Epithelial cell of proximal tubule (primary cell): Measurements from ENCODE around the gene RAB21. TPM values are rescaled to one million over a fixed set of nuclear protein-coding genes. Genes with fewer than 3 reads are reported as not detected.

ENCODE experiments used
- DNase-seq: peaks from one replicate; pipeline ENCODE4 v3.0.0-alpha.2; 2011; ENCODE audit warnings: low read depth
- H3K4me3 ChIP-seq: 2 replicates; pipeline ENCODE4 v1.5.1; 2011; ENCODE audit warnings: low read depth, mild to moderate bottlenecking, low read length
- total RNA-seq: library from RNA; depleted of rRNA; stranded (reverse); fragments of >200 nt; gene quantifications from 2 replicates; pipeline ENCODE4 v1.2.3, GENCODE V29; 2015
- TF ChIP-seq, protein P1 (sequence below): conservative IDR thresholded peaks from 2 replicates; pipeline ENCODE4 v1.5.1; 2012; ENCODE audit warnings: low read depth, mild to moderate bottlenecking, low read length

The RAB21 gene
- total RNA-seq, 1 donor from 2014 or later = 33.2 TPM

DNA sequence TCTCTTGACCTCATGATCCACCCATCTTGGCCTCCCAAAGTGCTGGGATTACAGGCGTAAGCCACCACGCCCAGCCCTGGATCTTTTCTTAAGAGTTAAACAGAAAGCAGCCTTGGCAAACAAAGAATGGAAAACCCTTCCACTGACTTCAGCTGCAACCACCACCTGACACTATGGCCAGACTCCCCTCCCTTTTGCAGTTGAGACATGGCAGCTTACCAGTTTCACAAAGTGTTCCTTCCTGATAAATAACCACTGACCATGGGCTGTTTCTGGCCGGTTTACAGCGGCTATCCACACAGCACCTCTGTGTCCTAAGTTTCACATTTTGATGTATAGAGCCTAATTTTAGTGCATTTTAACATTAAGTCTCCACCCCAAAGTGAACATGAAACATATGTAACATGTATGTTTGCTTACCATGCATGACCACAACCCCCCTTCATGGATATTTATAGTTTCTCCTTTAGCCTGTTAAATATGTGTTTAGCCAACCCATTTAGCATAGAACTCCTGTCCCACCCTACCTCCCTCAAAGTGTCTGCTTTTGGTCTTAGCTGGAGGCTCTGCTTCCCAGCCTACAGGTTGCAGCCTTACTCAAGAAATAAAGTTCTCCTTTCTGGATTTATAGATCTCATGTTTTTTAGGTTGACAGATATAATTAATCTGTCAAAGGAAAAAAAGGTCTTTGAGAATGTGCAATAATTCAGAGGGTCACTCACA lies 32.7 kb upstream of the RAB21 start:
- DNase-seq = no peak
- TF ChIP-seq, protein P1, sequence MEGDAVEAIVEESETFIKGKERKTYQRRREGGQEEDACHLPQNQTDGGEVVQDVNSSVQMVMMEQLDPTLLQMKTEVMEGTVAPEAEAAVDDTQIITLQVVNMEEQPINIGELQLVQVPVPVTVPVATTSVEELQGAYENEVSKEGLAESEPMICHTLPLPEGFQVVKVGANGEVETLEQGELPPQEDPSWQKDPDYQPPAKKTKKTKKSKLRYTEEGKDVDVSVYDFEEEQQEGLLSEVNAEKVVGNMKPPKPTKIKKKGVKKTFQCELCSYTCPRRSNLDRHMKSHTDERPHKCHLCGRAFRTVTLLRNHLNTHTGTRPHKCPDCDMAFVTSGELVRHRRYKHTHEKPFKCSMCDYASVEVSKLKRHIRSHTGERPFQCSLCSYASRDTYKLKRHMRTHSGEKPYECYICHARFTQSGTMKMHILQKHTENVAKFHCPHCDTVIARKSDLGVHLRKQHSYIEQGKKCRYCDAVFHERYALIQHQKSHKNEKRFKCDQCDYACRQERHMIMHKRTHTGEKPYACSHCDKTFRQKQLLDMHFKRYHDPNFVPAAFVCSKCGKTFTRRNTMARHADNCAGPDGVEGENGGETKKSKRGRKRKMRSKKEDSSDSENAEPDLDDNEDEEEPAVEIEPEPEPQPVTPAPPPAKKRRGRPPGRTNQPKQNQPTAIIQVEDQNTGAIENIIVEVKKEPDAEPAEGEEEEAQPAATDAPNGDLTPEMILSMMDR = no peak
- H3K4me3 ChIP-seq = no peak overlapping the region

DNA sequence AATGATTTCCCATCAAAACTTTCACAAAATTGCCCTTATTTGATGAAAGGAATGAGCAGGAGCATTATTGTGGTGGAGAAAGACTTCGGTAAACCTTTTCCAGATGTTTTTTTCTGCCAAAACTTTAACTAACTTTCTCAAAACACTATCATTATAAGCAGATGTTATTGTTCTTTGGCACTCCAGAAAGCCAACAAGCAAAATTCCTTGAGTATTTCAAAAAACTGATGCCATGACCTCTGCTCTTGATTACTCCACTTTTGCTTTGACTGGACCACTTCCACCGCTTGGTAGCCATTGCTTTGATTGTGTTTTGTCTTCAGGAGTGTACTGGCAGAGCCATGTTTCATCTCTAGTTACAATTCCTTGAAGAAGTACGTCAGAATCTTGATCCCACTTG lies 29.7 kb upstream of the RAB21 start:
- no peak overlapping the region for H3K4me3 ChIP-seq
- no peak for DNase-seq
- TF ChIP-seq, protein P1 = no peak

DNA sequence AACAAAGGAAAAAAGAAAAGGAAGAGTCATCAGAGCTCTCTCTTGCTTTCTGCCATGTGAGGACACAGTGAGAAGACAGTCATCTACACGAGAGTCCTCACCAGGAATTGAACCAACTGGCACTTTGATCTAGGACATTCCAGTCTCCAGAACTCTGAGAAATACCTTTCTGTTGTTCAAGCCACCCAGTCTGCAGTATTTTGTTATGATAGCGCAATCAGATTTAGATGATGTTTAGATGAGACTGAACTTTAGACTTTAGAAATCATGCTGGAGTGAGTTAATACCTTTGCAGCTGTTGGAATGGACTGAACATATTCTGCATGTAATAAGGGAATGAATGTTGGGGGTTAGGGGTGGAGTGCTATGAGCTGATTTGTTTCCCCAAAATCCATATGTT lies 28.1 kb upstream of the RAB21 start:
- DNase-seq = no peak
- no peak overlapping the region for H3K4me3 ChIP-seq
- TF ChIP-seq, protein P1 = no peak

DNA sequence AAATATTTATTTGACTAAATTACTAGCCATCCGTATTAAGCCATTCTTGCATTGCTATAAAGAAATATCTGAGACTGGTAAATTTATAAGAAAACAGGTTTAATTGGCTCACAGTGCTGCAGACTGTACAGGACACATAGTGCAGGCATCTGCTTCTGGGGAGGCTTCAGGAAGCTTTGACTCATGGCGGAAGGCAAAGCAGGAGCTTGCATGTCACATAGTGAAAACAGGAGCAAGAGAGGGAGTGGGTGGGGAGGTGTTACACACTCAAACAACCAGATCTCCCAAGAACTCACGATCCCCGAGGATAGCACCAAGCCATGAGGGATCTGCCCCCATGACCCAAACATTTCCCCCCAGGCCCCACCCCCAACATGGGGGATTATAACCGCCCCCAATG lies 26.7 kb upstream of the RAB21 start:
- H3K4me3 ChIP-seq = no peak overlapping the region
- TF ChIP-seq, protein P1 = no peak
- no peak for DNase-seq

DNA sequence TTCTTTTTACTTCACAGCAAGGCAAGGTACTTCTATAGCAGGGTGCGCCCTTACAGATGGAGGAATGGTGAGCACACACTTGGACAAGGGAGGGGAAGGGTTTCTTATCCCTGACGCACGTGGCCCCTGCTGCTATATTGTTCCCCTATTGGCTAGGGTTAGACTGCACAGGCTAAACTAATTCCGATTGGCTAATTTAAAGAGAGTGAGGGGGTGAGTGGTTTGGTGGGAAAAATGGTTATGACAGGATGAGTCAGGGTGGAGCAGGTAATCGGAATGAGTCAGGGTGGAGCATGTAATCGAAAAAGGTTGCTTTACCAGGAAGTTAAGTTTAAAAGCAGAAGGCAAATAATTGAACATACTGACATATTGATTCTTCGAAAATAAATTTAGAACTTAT lies 23.7 kb upstream of the RAB21 start:
- DNase-seq = no peak
- H3K4me3 ChIP-seq = no peak overlapping the region
- TF ChIP-seq, protein P1 = no peak

DNA sequence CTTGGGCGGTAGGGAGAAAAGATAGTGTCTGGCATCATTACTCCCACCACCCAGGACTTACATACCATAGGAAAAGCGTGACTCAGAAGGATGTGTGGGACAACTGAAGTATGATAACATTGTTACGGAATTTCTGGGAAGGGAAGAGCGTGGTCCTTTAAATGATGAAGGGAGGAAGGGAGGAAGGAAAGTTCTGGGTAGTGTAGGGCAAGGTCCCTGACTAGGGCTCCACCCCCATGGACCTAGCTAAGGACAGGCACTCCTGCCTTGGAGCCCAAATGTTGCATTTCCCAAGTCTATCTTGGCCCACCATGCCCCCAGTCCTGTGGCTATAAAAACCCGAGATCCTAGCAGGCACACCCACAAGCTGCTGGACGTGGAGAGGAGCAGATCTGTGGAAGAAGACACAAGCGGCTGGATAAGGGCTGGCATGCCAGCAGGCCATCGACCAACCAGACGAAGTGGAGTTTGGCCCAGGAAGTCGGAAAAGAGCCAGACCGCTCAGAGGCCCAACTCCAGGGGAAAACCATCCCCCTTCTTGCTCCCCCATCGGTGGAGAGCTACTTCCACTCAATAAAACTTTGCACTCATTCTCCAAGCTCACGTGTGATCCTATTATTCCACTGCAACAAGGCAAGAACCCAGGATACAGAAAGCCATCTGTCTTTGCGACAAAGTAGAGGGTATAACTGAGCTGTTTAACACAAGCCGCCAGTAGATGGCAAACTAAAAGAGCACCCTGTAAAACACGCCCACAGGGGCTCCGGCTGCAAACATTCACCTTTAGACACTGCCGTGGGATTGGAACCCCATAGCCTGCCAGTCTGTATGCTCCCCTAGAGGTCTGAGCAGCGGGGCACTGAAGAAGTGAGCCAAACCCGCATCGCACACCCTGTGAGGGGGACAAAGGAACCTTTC lies 23.0 kb upstream of the RAB21 start:
- TF ChIP-seq, protein P1 = peak; percentile 16

More for the DNA sequence above, 23.0 kb upstream of the RAB21 start:
- H3K4me3 ChIP-seq = no peak overlapping the region
- no peak for DNase-seq
